ENCODE results near the gene PHPT1.

Gene PHPT1

DNA sequence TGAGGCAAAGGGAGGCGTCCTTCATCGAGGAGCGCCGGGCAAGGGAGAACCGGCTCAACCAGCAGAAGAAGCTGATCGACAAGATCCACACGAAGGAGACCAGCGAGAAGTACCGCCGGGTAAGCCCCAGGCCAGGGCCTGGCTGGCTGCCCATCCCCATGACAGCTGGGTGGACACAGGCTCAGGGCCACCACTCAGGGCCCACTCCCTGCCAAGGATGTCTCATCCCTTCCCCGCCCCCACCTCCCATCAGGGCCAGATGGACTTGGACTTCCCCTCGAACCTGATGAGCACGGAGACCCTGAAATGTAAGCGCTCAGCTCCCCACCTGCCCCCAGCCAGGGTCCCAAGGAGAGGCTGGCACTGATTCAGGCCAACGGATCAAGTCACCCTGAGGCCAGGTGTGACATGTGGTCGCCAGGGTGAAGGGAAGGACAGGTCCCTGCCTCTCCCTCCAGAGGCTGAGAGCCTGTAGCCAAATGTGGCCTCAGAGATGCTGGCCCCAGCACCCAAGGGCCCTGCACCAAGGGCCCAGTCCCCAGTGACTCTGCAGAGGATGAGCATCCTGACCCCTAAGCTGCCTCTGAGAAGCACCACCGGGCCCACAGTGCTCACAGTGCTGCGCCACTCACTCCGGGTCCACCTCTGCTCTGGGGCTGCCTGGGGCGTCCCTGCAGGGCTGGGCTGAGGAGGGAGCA lies 44.6 kb upstream of the PHPT1 start:
- POLR2A ChIA-PET: interaction anchor here (0.6 kb wide), 1 partner anchor 398 kb away, joined by 3 read pairs; no protein-coding TSS in a partner anchor
- no peak for DNase-seq (ENCODE audit: extremely low spot score)
- TF ChIP-seq, protein P1, sequence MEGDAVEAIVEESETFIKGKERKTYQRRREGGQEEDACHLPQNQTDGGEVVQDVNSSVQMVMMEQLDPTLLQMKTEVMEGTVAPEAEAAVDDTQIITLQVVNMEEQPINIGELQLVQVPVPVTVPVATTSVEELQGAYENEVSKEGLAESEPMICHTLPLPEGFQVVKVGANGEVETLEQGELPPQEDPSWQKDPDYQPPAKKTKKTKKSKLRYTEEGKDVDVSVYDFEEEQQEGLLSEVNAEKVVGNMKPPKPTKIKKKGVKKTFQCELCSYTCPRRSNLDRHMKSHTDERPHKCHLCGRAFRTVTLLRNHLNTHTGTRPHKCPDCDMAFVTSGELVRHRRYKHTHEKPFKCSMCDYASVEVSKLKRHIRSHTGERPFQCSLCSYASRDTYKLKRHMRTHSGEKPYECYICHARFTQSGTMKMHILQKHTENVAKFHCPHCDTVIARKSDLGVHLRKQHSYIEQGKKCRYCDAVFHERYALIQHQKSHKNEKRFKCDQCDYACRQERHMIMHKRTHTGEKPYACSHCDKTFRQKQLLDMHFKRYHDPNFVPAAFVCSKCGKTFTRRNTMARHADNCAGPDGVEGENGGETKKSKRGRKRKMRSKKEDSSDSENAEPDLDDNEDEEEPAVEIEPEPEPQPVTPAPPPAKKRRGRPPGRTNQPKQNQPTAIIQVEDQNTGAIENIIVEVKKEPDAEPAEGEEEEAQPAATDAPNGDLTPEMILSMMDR (IDR thresholded peaks at IDR 0.05; ENCODE audit: control extremely low read depth, extremely low read depth, low read depth, missing control alignments): no peak
- CTCF ChIA-PET: interaction anchor here (1.6 to 3.2 kb wide), 4 partner anchors 11 to 230 kb away, joined by 4 to 21 read pairs (median 6); no protein-coding TSS in a partner anchor

DNA sequence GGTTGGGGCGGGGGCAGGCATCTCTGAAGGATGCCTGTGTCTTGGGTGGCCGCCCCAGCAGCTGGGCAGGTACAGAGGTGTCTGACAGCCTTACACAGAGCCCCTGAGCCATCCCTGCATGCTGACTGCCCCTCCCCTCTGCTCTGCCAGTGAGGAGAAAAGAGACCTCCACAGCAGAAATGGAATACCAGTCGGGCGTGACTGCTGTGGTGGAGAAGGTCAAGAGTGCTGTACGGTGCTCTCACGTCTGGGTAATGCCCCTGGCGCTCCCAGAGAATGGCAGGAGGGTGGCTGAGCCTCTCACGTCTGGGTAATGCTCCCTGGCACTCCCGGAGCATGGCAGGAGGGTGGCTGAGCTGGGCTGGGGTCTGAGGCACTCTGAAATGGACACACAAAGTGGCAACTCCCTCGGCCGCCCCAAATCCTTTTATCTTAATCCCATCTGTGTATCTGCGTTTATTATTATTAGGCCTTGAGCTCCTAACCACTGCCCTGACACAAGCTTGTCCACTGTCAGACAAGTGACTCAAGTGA lies 43.9 kb upstream of the PHPT1 start:
- no peak for DNase-seq (ENCODE audit: extremely low spot score)
- ChIA-PET CTCF (interaction anchor here (1.6 to 2.5 kb wide), 5 partner anchors 10 to 230 kb away, joined by 4 to 9 read pairs (median 6); no protein-coding TSS in a partner anchor), POLR2A (interaction anchor here (0.6 kb wide), 1 partner anchor 397 kb away, joined by 3 read pairs; no protein-coding TSS in a partner anchor)
- TF ChIP-seq, protein P1 (IDR thresholded peaks at IDR 0.05; ENCODE audit: control extremely low read depth, extremely low read depth, low read depth, missing control alignments): no peak

DNA sequence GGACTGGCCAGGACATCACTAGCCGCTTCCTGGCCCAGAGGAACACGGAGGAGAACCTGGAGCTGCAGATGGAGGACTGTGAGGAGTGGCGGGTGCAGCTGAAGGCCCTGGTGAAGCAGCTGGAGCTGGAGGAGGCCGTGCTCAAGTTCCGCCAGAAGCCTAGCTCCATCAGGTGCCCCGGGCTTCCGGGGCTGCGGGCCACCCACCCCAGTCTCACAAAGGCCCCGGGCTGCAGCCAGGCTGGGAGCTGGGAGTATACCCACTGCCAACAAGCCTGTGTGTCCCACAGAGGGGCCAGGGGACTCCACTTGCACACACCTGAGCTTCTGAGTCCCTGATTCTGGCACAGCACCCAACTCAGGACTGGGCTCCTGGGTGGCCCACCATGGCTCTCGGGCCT lies 43.1 kb upstream of the PHPT1 start:
- POLR2A ChIA-PET: interaction anchor here (0.9 kb wide), 1 partner anchor 436 kb away, joined by 3 read pairs; no protein-coding TSS in a partner anchor
- TF ChIP-seq, protein P1 (IDR thresholded peaks at IDR 0.05; ENCODE audit: control extremely low read depth, extremely low read depth, low read depth, missing control alignments): no peak
- no peak for DNase-seq (ENCODE audit: extremely low spot score)
- CTCF ChIA-PET: interaction anchor here (0.7 to 2.5 kb wide), 6 partner anchors 10 to 229 kb away, joined by 3 to 9 read pairs (median 5); partner anchors contain the start of gene AJM1

DNA sequence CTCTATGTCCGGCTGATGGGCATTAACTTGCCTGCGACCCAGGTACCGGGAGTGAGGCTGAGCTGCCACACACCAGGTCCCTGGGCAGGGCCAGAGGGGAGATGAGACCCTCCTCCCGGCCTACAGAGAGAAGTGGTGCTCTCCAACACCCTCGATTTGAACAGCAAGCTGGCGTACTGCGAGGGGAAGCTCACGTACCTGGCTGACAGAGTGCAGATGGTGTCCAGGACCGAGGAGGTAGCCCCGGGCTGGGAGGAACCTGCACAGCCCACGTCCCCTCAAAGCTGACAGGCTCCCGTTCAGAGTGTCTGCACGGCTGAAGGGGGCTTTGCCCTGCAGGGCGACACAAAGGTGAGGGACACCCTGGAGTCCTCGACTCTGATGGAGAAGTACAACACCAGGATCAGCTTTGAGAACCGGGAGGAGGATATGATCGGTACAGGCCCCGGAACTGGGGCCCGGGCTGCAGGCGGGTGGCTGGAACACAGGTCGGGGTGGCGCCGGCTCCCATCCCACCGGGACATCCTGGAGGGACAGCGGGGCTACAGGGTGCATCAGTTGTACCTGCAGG lies 42.5 kb upstream of the PHPT1 start:
- DNase-seq (ENCODE audit: extremely low spot score): no peak
- ChIA-PET POLR2A (interaction anchor here (0.9 kb wide), 1 partner anchor 436 kb away, joined by 3 read pairs; no protein-coding TSS in a partner anchor), CTCF (interaction anchor here (0.7 to 3.5 kb wide), 12 partner anchors 9 to 223 kb away, joined by 3 to 26 read pairs (median 5); partner anchors contain the start of genes AJM1 and TMEM141)
- TF ChIP-seq, protein P1 (IDR thresholded peaks at IDR 0.05; ENCODE audit: control extremely low read depth, extremely low read depth, low read depth, missing control alignments): no peak

DNA sequence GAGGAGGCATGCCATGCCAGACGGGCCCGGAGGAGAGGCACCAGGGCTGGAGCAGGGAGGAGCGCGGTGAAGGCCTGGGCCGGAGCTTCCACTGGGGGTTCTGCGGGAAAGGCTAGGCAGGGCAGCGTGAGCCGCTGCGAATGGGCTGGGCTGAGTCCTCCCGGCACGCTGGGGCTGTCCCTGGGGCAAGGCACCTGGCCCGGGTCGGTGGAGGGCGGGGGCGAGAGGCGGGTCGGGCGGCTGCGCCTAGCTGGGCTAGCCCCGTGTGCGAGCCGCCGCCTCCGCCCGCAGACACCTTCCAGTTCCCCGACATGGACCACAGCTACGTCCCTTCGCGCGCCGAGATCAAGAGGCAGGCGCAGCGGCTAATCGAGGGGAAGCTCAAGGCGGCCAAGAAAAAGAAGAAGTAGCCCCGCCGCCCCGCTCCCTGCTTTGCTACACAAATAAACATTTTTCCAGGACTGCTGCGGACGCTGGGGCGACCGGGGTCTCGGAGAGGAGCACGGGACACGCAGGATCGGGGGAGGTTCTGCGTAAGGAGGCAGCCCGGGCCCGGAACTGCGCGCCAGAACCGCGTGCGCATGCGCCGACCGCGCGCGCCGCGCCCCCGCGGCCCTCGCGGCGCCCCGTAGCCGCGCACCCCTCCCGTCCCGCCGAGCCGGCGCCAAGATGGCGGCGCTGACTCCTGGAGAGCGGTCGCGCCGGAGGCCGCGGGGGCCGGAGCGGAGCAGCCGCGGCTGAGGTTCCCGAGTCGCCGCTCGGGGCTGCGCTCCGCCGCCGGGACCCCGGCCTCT lies 41.7 kb upstream of the PHPT1 start, which contains the start of gene RABL6:
TSS of gene RABL6 (plus strand) at position 668 of the 794 bp plus-strand sequence. CDS start 249 bp downstream, outside the sequence.
- ChIA-PET CTCF (interaction anchor here (0.7 to 3.5 kb wide), 10 partner anchors 8 to 222 kb away, joined by 3 to 26 read pairs (median 5); partner anchors contain the start of genes AJM1, FBXW5 and TMEM141), POLR2A (no interaction called here)
- TF ChIP-seq, protein P1 (IDR thresholded peaks at IDR 0.05; ENCODE audit: control extremely low read depth, extremely low read depth, low read depth, missing control alignments): no peak
- DNase-seq (ENCODE audit: extremely low spot score): peak; percentile 97

Measured in GM10248 (cell line).